DND-41 (cell line): ENCODE measurements around the gene COG2.

Experiments
- ATAC-seq: fragments of 200-7000 bp; cut with Tn5 transposase; 3 replicates; pipeline ENCODE4 v1.9.1; 2021; ENCODE audit warnings: low read depth; ENCODE audit not compliant: insufficient read depth
- DNase-seq: peaks from one replicate; pipeline ENCODE4 v3.0.0-alpha.2; 2020
- H2AFZ ChIP-seq: 2 replicates; pipeline ENCODE4 v1.6.0; 2012; ENCODE audit warnings: low read depth, low read length
- H3K27ac ChIP-seq: 2 replicates; pipeline ENCODE4 v1.5.1; 2012; ENCODE audit warnings: low read length, inconsistent platforms
- H3K27me3 ChIP-seq: fragments of 200-600 bp; sonication (generic); 2 replicates; pipeline ENCODE4 v1.6.0; 2012; ENCODE audit warnings: low read length, mild to moderate bottlenecking, inconsistent platforms; ENCODE audit not compliant: insufficient read depth, poor library complexity
- H3K36me3 ChIP-seq: 2 replicates; pipeline ENCODE4 v1.5.1; 2012; ENCODE audit warnings: low read length, inconsistent platforms; ENCODE audit not compliant: insufficient read depth
- H3K4me1 ChIP-seq: 2 replicates; pipeline ENCODE4 v1.5.1; 2012; ENCODE audit warnings: mild to moderate bottlenecking, low read length; ENCODE audit not compliant: insufficient read depth
- H3K4me2 ChIP-seq: 2 replicates; pipeline ENCODE4 v1.6.0; 2012; ENCODE audit warnings: mild to moderate bottlenecking, moderate library complexity, low read length, inconsistent platforms; ENCODE audit not compliant: insufficient read depth
- H3K4me3 ChIP-seq, 2 experiments: fragments of 200-600 bp in 1 of 2; shearing (Covaris generic) in 1 of 2; 2 replicates each; pipeline ENCODE4 v1.5.1; 2012 to 2016; ENCODE audit warnings: inconsistent platforms in 2 of 2, low read length in 2 of 2, mild to moderate bottlenecking in 2 of 2, low read depth in 1 of 2, moderate library complexity in 1 of 2
- H3K79me2 ChIP-seq: 2 replicates; pipeline ENCODE4 v1.6.0; 2012; ENCODE audit warnings: low read length, inconsistent platforms; ENCODE audit not compliant: insufficient read depth
- H3K9ac ChIP-seq: 2 replicates; pipeline ENCODE4 v1.6.0; 2012; ENCODE audit warnings: low read depth, mild to moderate bottlenecking, inconsistent platforms, low read length, moderate library complexity
- H3K9me3 ChIP-seq: 2 replicates; pipeline ENCODE4 v1.5.1; 2012; ENCODE audit warnings: low read length, moderate library complexity, mild to moderate bottlenecking, inconsistent platforms; ENCODE audit not compliant: insufficient read depth, severe bottlenecking
- H4K20me1 ChIP-seq: 2 replicates; pipeline ENCODE4 v1.6.0; 2012; ENCODE audit warnings: low read length; ENCODE audit not compliant: insufficient read depth
- EZH2 ChIP-seq: IDR thresholded peaks from 3 replicates; pipeline ENCODE4 v1.6.1; 2012; ENCODE audit warnings: borderline replicate concordance, low read depth, mild to moderate bottlenecking, moderate library complexity, low read length, inconsistent platforms; ENCODE audit not compliant: severe bottlenecking
- TF ChIP-seq, protein P1 (sequence below): IDR thresholded peaks from 2 replicates; pipeline ENCODE4 v1.5.1; 2012; ENCODE audit warnings: borderline replicate concordance, low read length, moderate library complexity, mild to moderate bottlenecking; ENCODE audit not compliant: poor library complexity, severe bottlenecking; ENCODE audit errors: extremely low read depth

The COG2 gene, protein sequence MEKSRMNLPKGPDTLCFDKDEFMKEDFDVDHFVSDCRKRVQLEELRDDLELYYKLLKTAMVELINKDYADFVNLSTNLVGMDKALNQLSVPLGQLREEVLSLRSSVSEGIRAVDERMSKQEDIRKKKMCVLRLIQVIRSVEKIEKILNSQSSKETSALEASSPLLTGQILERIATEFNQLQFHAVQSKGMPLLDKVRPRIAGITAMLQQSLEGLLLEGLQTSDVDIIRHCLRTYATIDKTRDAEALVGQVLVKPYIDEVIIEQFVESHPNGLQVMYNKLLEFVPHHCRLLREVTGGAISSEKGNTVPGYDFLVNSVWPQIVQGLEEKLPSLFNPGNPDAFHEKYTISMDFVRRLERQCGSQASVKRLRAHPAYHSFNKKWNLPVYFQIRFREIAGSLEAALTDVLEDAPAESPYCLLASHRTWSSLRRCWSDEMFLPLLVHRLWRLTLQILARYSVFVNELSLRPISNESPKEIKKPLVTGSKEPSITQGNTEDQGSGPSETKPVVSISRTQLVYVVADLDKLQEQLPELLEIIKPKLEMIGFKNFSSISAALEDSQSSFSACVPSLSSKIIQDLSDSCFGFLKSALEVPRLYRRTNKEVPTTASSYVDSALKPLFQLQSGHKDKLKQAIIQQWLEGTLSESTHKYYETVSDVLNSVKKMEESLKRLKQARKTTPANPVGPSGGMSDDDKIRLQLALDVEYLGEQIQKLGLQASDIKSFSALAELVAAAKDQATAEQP

DNA sequence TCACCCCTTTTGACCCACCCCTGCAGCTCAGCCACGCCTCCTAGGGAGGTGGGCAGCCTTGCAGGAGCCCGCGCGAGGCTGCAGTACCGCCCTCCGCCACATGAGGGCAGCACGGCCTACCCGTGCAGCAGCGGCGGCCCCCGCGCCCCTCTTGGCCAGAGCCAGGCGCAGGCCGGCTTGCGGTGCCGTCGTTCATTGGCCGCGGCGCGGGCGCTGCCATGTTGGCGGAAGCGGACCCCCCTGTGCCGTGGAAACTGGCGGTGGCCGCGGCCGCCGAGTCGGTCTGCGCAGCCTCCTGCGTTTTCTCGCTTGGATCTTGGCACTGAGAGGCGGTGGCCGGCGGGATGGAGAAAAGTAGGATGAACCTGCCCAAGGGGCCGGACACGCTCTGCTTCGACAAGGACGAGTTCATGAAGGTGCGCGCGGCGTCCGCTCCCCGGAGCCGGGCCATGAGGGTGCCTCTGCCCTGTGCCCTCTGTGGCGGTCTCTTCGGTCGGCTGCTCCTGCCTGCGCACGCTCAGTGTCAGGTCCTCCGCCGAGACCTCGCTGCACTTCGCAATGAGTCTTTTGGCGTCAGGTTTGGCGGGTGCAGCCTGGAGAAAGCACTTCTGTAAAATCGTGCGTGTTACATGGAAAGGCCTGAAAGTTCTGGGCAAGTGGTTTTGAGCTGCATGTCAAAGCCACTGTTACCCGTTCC lies at the start of gene COG2:
Gene COG2 (plus strand): TSS at position 219 of the 697 bp plus-strand sequence. CDS start 126 bp downstream, at position 345.
- peak; percentile 96 for ATAC-seq
- TF ChIP-seq EZH2: no peak
- TF ChIP-seq, protein P1, sequence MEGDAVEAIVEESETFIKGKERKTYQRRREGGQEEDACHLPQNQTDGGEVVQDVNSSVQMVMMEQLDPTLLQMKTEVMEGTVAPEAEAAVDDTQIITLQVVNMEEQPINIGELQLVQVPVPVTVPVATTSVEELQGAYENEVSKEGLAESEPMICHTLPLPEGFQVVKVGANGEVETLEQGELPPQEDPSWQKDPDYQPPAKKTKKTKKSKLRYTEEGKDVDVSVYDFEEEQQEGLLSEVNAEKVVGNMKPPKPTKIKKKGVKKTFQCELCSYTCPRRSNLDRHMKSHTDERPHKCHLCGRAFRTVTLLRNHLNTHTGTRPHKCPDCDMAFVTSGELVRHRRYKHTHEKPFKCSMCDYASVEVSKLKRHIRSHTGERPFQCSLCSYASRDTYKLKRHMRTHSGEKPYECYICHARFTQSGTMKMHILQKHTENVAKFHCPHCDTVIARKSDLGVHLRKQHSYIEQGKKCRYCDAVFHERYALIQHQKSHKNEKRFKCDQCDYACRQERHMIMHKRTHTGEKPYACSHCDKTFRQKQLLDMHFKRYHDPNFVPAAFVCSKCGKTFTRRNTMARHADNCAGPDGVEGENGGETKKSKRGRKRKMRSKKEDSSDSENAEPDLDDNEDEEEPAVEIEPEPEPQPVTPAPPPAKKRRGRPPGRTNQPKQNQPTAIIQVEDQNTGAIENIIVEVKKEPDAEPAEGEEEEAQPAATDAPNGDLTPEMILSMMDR: peak; percentile 100
- Histone ChIP-seq H3K36me3 (peaks cover 5% of the 10 kb centered on the region; the same call in 1 of the 2 replicates), H3K79me2 (peaks cover 50% of the 10 kb centered on the region), H3K4me2 (peak within 1 kb of the TSS; percentile 80), H3K9ac (peak within 1 kb of the TSS; percentile 62), H4K20me1 (peaks cover 34% of the 10 kb centered on the region; the same call in 1 of the 2 replicates), H2AFZ (peak within 1 kb of the TSS; percentile 87), H3K4me1 (peaks cover 25% of the 10 kb centered on the region), H3K27me3 (peaks cover 5% of the 10 kb centered on the region), H3K9me3 (no peaks in the 10 kb centered on the region), H3K27ac (peak within 1 kb of the TSS; percentile 78), H3K4me3 (peak within 1 kb of the TSS; percentile 43 to 65)
- DNase-seq: peak; percentile 94

DNA sequence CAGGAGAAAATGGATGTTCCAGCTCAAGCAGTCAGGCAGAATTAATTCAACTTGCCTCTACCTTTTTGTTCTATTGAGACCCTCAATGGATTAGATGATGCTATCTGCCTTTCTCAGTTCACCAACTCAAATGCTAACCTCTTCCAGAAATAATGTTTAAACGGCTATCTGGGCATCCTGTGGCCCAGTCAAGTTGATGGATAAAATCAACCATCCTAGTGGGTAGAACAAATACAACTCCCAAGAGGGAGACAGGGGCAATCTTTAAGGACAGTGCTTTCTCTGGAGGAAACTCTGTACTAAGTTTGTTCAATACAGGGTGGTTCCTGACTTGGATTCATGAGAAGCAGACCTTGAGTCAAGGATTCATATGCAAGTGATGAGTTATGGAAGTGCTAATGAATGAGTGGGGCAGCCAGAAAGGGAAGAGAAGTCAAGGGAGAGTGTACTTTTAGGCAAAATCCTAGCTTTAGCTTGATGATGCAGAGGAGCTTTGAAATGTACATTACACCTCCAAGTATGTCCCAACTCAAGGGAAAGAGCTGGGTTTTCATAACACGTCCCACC lies 49.4 kb upstream of the COG2 start:
- Histone ChIP-seq H3K27me3 (peaks cover 22% of the 10 kb centered on the region), H3K4me2 (no peak overlapping the region), H3K9ac (no peak overlapping the region), H3K36me3 (no peaks in the 10 kb centered on the region), H3K27ac (no peak overlapping the region), H2AFZ (no peak overlapping the region), H3K4me1 (no peaks in the 10 kb centered on the region), H3K4me3 (no peak overlapping the region), H3K9me3 (no peaks in the 10 kb centered on the region), H3K79me2 (no peaks in the 10 kb centered on the region), H4K20me1 (no peaks in the 10 kb centered on the region)
- DNase-seq (no peak), ATAC-seq (no peak)
- TF ChIP-seq, protein P1: no peak

DNA sequence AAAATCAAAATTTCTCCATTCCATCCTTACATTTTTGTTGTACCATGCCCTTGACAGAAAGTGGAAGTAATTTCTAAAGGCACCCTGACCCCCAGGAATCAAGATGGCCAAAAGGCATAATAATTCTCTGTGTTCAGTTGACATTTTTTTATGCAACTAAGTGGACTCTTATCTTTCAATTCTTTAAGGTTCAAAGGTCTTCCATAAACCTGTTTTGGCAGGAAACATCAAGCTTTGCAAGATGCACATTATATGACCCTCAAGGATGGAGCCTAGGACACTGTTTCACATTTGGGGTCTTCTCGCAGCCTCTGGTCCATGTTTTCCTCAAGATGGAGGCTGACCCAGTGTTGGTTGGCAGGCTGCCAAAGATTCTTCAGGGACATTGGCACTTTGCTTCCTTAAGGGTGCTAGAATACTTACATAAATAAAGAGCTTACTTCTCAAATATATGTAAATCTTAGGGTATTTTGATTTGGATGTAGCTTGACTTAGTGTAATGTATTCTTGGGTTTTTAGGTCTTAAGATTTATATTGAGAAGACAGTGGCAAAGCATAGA lies 48.0 kb upstream of the COG2 start:
- Histone ChIP-seq H4K20me1 (no peaks in the 10 kb centered on the region), H3K27ac (no peak overlapping the region), H3K4me3 (no peak overlapping the region), H3K4me1 (no peaks in the 10 kb centered on the region), H3K79me2 (no peaks in the 10 kb centered on the region), H3K9me3 (no peaks in the 10 kb centered on the region), H3K4me2 (no peak overlapping the region), H2AFZ (no peak overlapping the region), H3K36me3 (no peaks in the 10 kb centered on the region), H3K27me3 (peaks cover 22% of the 10 kb centered on the region), H3K9ac (no peak overlapping the region)
- ATAC-seq (no peak), DNase-seq (no peak)
- TF ChIP-seq EZH2: no peak
- TF ChIP-seq, protein P1: no peak
